ENCODE results near the gene RSAD2. TPM values are rescaled to one million over a fixed set of nuclear protein-coding genes. Genes with fewer than 3 reads are reported as not detected.

RSAD2 gene
- total RNA-seq, 1 donor from 2014 or later = 3.4 TPM

DNA sequence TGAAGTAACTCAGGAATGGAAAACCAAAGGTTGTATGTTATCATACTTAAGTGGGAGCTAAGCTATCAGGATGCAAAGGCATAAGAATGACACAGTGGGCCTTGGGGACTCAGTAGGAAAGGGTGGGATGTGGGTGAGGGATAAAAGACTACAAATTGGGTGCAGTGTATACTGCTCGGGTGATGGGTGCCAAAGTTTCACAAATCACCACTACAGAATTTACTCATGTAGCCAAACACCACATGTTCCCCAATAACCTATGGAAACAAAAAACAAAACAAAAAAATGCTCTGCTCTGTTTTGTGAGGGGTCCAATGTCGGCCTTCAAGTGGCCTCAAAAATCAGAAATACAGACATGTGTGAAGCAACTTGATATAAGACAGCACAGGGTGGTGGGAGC is 30.7 kb downstream of the RSAD2 start:
- Mint-ChIP-seq H3K4me3 (no peak overlapping the region), H3K4me1 (ENCODE audit: unreplicated experiment) (no peaks in the 10 kb centered on the region), H3K36me3 (peaks cover 4% of the 10 kb centered on the region), H3K27me3 (no peaks in the 10 kb centered on the region), H3K27ac (no peak overlapping the region), H3K9me3 (no peaks in the 10 kb centered on the region)
- TF ChIP-seq, protein P1, sequence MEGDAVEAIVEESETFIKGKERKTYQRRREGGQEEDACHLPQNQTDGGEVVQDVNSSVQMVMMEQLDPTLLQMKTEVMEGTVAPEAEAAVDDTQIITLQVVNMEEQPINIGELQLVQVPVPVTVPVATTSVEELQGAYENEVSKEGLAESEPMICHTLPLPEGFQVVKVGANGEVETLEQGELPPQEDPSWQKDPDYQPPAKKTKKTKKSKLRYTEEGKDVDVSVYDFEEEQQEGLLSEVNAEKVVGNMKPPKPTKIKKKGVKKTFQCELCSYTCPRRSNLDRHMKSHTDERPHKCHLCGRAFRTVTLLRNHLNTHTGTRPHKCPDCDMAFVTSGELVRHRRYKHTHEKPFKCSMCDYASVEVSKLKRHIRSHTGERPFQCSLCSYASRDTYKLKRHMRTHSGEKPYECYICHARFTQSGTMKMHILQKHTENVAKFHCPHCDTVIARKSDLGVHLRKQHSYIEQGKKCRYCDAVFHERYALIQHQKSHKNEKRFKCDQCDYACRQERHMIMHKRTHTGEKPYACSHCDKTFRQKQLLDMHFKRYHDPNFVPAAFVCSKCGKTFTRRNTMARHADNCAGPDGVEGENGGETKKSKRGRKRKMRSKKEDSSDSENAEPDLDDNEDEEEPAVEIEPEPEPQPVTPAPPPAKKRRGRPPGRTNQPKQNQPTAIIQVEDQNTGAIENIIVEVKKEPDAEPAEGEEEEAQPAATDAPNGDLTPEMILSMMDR (conservative IDR thresholded peaks at IDR 0.05) = no peak
- no peak for DNase-seq (ENCODE audit: extremely low spot score, unreplicated experiment)

DNA sequence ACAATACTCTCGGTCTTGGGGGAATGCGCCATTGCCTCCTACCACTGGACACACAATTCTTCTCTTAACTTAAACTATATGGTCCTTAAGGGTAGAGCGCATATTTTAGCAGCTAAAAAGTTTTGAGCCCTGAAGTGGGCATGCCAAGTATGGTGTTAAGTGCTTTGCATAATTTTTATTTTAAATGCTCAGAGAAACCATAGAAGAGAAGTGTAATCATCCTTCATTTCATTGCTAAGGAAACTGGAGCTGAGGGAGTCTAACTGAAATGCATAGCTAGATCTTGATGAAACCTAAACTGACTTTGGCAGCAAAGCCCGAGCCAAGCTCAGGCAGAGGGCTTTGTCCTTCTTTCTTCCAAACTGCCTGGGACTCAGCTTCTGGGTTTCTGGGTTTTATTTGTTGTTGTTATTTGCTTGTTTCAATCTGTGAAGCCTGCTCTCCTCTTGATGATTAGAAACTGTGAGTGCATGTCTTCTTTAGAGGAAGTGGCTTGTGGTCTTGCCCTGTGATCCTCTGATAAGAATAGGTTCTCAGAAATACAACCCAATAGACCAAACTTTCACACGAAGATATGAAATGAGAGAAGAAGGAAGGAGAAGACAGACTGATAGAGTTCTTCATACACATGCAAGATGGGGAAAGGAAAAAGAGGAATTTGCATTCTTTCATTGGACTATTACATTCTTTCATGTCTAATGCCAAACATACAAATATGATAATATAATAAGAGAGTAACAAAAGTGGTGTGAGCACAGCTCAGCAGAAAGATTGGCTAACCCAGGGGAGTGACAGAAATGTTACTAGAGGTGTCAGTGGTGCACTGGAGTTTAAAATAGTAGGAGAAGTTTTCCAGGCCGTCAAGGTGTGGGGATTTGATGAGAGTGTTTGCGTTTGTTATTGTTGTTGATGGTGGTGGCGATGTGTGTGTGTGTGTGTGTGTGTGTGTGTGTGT is 32.1 kb downstream of the RSAD2 start:
- TF ChIP-seq, protein P1 (conservative IDR thresholded peaks at IDR 0.05) = no peak
- H3K27me3 Mint-ChIP-seq = no peaks in the 10 kb centered on the region
- no peak overlapping the region for H3K27ac Mint-ChIP-seq

DNA sequence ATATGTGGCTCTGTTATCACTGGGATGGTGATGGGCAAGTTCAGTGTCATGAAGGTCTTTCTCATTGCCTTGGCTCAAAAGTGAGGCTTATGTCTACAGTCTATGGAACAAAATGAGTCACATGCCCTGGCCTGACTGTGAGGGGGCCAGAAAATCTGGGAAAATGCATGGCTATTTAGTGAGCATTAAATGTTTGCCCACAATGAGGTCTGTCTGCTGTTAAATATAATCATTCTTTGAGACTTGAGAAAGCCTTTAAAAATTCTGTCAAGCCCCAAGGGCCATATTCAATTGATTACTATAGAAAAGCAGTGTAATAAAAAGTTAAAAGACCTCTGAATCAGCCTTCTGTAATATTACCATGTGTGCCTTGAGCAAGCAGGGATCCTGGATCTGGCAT is 34.1 kb downstream of the RSAD2 start:
- Mint-ChIP-seq H3K4me1 (ENCODE audit: unreplicated experiment) (no peaks in the 10 kb centered on the region), H3K4me3 (no peak overlapping the region), H3K27me3 (no peaks in the 10 kb centered on the region), H3K27ac (no peak overlapping the region), H3K36me3 (peaks cover 4% of the 10 kb centered on the region), H3K9me3 (no peaks in the 10 kb centered on the region)
- TF ChIP-seq, protein P1 (conservative IDR thresholded peaks at IDR 0.05) = no peak
- DNase-seq (ENCODE audit: extremely low spot score, unreplicated experiment) = no peak

More for the DNA sequence above, 32.1 kb downstream of the RSAD2 start:
- H3K9me3 Mint-ChIP-seq = no peaks in the 10 kb centered on the region
- peaks cover 4% of the 10 kb centered on the region for H3K36me3 Mint-ChIP-seq
- no peak for DNase-seq (ENCODE audit: extremely low spot score, unreplicated experiment)
- no peaks in the 10 kb centered on the region for H3K4me1 Mint-ChIP-seq (ENCODE audit: unreplicated experiment)
- H3K4me3 Mint-ChIP-seq = no peak overlapping the region

DNA sequence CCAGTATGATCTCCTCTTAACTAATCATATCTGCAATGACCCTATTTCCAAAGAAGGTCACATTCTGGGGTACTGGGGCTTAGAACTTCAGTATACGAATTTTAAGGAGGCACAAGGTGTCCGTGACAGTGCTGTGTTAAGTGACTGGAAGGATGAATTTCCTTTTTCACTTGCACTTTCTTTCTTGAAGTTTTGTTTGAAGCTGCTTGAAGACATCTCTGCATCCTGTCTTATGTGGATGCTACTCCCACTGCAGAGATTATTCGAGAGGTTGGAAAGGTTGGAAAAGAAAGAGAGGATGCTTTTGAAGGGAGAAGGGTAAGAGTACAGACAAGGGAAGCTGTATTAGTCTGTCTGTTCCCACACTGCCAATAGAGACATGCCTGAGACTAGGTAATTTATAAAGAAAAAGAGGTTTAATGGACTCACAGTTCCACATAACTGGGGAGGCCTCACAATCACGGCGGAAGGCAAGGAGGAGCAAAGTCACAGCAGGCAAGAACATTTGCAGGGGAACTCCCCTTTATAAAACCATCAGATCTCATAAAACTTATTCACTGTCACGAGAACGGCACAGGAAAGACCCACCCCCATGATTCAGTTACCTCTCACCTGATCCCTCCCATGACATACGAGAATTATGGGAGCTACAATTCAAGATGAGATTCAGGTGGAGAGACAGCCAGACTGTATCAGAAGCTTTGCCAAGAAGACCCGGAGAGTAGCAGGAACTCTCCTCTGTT is 36.0 kb downstream of the RSAD2 start:
- TF ChIP-seq, protein P1 (conservative IDR thresholded peaks at IDR 0.05) = no peak
- H3K9me3 Mint-ChIP-seq = no peaks in the 10 kb centered on the region
- DNase-seq (ENCODE audit: extremely low spot score, unreplicated experiment) = no peak
- no peak overlapping the region for H3K4me3 Mint-ChIP-seq
- peaks cover 4% of the 10 kb centered on the region for H3K36me3 Mint-ChIP-seq
- H3K27ac Mint-ChIP-seq = no peak overlapping the region
- no peaks in the 10 kb centered on the region for H3K27me3 Mint-ChIP-seq
- no peaks in the 10 kb centered on the region for H3K4me1 Mint-ChIP-seq (ENCODE audit: unreplicated experiment)

DNA sequence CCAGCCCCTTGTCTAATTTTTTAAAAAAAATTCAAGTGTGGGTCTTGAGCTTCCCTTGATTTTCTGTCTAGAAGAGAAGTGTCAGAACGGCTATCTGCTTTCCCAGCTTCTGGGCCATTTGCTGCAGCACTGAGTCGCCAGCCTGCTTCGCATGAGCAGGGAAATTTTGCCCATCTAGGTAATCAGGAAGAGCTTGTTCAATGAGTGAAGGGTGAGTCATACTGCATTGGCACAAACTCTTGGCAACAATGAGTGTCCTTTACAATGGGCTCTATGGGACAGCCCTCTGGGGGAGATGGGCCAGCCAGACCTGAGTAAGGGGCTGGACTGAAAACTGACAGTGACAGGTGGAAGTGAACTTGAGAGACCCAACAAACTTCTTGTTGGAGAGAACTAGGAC is 37.3 kb downstream of the RSAD2 start:
- Mint-ChIP-seq H3K9me3 (no peaks in the 10 kb centered on the region), H3K36me3 (peaks cover 12% of the 10 kb centered on the region), H3K4me3 (no peak overlapping the region), H3K4me1 (ENCODE audit: unreplicated experiment) (peaks cover 10% of the 10 kb centered on the region), H3K27me3 (no peaks in the 10 kb centered on the region), H3K27ac (no peak overlapping the region)
- DNase-seq (ENCODE audit: extremely low spot score, unreplicated experiment) = no peak
- TF ChIP-seq, protein P1 (conservative IDR thresholded peaks at IDR 0.05) = no peak
